ENCODE results near the gene OMA1.

DNA sequence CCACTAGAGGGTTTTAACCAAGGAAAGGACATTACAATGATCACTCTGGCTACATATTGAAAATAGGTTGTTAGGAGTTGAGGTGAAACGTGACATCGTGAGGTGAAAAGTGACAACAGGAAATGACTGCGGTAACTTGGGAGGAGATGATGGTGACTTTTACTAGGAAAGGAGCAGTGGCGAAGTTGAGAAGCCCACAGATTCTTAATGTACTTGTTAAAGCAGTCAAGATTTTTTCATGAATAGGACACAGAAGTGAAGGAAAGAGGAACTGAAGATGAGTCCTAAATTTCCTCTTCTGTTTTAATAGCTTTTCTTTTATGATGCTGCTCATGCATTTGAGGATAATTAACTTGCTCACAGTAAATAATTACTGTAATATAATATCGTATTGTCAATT, 59.5 kb downstream of the OMA1 start:
- TF ChIP-seq POLR2A (IDR thresholded peaks at IDR 0.05): no peak
- TF ChIP-seq, protein P1, sequence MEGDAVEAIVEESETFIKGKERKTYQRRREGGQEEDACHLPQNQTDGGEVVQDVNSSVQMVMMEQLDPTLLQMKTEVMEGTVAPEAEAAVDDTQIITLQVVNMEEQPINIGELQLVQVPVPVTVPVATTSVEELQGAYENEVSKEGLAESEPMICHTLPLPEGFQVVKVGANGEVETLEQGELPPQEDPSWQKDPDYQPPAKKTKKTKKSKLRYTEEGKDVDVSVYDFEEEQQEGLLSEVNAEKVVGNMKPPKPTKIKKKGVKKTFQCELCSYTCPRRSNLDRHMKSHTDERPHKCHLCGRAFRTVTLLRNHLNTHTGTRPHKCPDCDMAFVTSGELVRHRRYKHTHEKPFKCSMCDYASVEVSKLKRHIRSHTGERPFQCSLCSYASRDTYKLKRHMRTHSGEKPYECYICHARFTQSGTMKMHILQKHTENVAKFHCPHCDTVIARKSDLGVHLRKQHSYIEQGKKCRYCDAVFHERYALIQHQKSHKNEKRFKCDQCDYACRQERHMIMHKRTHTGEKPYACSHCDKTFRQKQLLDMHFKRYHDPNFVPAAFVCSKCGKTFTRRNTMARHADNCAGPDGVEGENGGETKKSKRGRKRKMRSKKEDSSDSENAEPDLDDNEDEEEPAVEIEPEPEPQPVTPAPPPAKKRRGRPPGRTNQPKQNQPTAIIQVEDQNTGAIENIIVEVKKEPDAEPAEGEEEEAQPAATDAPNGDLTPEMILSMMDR (IDR thresholded peaks at IDR 0.05): no peak

All from adrenal gland (tissue), 5 donors.